HG03571 (cell line): ENCODE results near the gene KHDC4.

ENCODE experiments used
- ATAC-seq: cut with Tn5 transposase; IDR thresholded peaks from one replicate; pipeline ENCODE4 v1.9.1; 2021; ENCODE audit not compliant: unreplicated experiment

Gene KHDC4

GRCh38 chr1:155970531-155971167, 36.4 kb upstream of the KHDC4 start:
- no peak for ATAC-seq

- no peak for ATAC-seq
Observed at GRCh38 chr1:155969377-155969791, 35.2 kb upstream of the KHDC4 start.

GRCh38 chr1:155968670-155969069, 34.5 kb upstream of the KHDC4 start:
- no peak for ATAC-seq

- no peak for ATAC-seq
Observed at GRCh38 chr1:155968051-155968400, 33.8 kb upstream of the KHDC4 start.

GRCh38 chr1:155967341-155968050, 33.3 kb upstream of the KHDC4 start:
- ATAC-seq, result no peak

GRCh38 chr1:155966750-155967149, 32.5 kb upstream of the KHDC4 start:
- ATAC-seq, result no peak

- ATAC-seq, result no peak
Observed at GRCh38 chr1:155966135-155966534, 31.9 kb upstream of the KHDC4 start.

GRCh38 chr1:155964193-155964592, 30.0 kb upstream of the KHDC4 start:
- no peak for ATAC-seq

DNA sequence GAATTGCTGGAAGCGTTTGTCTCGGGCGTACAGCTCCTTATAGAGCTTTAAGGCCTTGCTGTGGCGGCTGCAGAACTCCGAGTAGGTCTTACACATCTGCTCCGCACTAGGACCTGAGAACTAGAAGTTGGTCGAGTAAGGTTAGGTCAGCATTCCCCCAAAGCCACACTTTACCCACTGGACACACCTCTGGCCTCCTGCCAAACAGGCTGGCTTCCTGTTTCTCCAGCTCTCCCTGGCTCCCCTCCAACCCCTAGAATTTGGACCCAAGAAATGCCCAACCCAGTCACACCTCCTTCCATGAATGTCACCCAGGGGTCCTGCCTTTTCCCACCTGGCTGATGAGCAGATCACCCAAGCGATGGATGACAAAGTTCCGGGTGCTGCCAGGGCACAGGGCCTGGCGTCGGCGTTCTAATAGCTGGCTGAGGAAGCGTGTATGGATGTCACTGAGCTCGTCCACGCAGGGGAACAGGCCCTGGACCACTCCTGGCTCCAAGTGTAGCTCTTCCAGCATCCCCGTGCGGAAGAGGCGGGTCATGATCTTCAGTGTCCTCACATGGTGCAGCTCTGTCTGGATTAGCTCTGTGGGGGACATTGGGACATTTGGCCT, 28.5 kb upstream of the KHDC4 start:
- no peak for ATAC-seq

GRCh38 chr1:155961937-155962336, 27.7 kb upstream of the KHDC4 start:
- ATAC-seq, result no peak

- no peak for ATAC-seq
Observed at GRCh38 chr1:155960081-155960745, 26.0 kb upstream of the KHDC4 start.

- ATAC-seq, result no peak
Observed at GRCh38 chr1:155957411-155957915, 23.2 kb upstream of the KHDC4 start.

DNA sequence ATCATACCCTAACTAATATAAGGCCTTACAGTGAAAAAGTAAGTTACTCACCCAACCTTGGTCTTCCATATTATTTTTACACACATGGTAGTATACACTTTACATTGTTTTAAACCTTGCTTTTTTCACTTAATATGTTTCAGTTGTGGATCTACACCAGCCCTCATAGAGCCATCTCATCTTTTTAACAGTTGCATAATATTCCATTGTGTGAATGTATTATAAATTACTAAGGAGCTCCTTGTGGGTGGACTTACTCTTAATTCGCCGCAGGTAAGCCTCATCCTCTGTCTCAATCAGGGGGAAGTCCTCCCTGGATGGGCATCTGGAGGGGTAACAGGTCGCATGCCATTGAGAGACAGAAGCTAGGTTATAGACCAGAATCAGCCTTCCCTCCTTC, 20.4 kb upstream of the KHDC4 start:
- no peak for ATAC-seq

GRCh38 chr1:155952505-155952890, 18.3 kb upstream of the KHDC4 start:
- no peak for ATAC-seq

- no peak for ATAC-seq
Observed at GRCh38 chr1:155951753-155952504, 17.7 kb upstream of the KHDC4 start.

DNA sequence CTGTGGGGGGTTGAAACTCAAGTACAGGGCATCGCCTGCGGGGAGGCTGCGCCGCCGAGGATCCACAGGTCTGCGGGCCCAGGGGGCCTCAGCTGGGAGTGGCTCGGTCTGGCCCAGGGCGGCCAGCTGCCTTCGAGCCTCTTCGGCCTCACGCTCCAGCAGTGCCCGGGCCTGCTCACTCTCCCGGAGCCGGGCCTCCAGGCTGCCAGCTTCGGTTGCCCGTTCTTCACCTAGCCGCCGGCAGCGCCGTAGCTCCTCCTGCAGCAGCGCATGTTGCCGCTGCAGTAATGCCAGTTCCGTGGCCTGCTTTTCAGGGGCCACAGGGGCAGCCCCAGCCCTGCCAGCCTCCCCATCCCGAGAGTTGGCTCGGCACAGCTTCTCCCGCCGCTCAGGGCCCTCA, 16.6 kb upstream of the KHDC4 start:
- ATAC-seq, result no peak

DNA sequence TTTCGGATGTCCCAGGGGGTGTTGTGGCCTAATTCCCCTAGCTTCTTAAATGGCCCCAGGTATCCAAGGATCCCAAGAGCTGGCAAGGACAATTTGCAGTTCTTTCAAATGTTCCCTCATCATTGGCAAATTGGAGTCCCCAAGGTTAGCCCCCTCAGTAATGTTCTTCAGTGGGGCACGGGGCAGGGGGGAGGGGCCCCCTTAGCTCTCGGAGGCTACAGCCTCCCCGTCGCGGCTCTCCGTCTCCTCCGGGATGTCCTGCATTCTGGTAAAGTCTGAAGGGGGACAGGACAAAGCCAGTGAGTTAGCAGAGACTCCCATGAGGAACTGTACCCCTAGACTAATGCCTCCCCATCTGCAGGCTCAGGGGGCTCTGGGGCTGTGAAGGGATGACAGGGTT, 13.5 kb upstream of the KHDC4 start:
- ATAC-seq, result no peak

DNA sequence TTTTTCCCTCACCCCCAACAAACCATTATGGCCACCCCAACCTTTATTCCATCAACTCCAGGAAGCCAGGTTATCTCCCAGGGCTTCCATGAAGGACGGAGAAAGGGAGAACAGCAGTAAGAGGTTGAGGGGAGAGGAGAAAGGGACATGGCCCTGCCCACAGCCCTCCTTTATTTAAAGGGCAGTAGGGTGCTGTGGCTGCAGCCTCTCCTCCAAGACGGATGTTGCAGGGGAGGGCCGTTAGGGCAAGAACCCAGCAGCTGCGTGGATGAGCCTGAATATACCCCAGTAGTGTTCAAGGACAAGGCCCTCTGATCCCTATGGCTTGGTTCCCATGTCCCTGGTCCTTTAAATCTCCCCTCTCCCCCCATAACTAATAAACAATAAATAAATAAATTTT, 13.1 kb upstream of the KHDC4 start:
- ATAC-seq, result no peak

DNA sequence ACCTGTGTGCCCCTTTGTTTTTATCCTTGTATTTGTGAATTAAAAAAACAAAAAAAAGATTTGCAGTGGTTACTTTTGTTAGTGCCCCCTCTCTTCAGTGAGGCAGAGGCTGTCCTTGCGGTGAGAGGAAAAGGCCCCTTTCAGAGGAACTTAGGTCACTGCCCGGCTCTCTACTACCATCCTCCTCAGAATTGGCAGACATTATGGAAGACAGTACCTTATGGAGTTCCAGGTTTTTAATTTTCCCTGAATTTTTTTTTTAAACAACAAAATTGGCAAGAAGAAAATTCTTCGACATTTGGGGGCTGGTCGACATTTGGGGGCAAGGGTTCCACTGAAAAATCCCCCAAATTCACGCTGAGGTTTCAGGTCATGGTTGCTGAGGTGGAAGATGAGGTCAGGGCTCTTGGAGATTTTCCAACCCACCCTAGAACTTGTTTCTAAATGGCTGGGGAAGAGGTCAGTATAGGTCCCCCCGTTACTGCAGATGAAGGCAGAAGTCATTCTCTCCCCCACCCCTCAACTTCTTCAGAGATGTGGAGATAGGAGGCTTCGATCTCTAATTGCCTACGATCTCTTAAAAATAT, 12.5 kb upstream of the KHDC4 start:
- peak; percentile 26 for ATAC-seq

DNA sequence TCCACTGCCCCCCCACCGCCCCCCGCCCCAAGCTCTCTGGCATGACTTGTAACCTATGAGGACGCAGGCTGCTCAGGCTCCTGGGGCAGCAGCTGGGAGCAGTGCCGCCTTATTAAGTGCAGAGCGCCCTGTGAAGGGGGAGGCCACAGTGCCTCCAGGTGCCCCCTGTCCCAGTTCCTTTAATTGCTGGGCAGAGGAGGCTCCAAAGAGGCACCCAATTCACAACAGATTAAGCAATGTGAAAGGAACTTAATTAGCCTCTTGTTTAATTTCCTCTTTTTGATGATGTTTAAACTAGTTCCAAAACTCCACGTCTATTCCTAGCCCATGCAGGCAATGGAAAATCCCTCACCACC, 10.2 kb upstream of the KHDC4 start:
- no peak for ATAC-seq
